Measurements from ENCODE around the gene ADAMTS2. TPM values are rescaled to one million over a fixed set of nuclear protein-coding genes. Genes with fewer than 3 reads are reported as not detected.

ADAMTS2 gene
- polyA plus RNA-seq, 1 donor: 7.8 TPM

- no peak for DNase-seq
Observed at GRCh38 chr5:179255527-179256327, 89.5 kb downstream of the ADAMTS2 start.

GRCh38 chr5:179254638-179255271 is 90.5 kb downstream of the ADAMTS2 start:
- DNase-seq: no peak

- no peak for DNase-seq
Observed at GRCh38 chr5:179253730-179254129, 91.5 kb downstream of the ADAMTS2 start.

- no peak for DNase-seq
Observed at GRCh38 chr5:179251276-179251969, 93.8 kb downstream of the ADAMTS2 start.

GRCh38 chr5:179250561-179251225 is 94.6 kb downstream of the ADAMTS2 start:
- no peak for DNase-seq

GRCh38 chr5:179246227-179246626 is 99.0 kb downstream of the ADAMTS2 start:
- no peak for DNase-seq

GRCh38 chr5:179245031-179245430 is 100.2 kb downstream of the ADAMTS2 start:
- DNase-seq: no peak

GRCh38 chr5:179244044-179244443 is 101.2 kb downstream of the ADAMTS2 start:
- no peak for DNase-seq

- peak; percentile 20 for DNase-seq
Observed at GRCh38 chr5:179243333-179243732, 101.9 kb downstream of the ADAMTS2 start.

GRCh38 chr5:179242676-179243075 is 102.6 kb downstream of the ADAMTS2 start:
- DNase-seq: no peak

- DNase-seq: no peak
Observed at GRCh38 chr5:179241764-179242370, 103.4 kb downstream of the ADAMTS2 start.

GRCh38 chr5:179241175-179241574 is 104.1 kb downstream of the ADAMTS2 start:
- no peak for DNase-seq

- no peak for DNase-seq
Observed at GRCh38 chr5:179240561-179240960, 104.7 kb downstream of the ADAMTS2 start.

- no peak for DNase-seq
Observed at GRCh38 chr5:179239256-179240135, 105.8 kb downstream of the ADAMTS2 start.

GRCh38 chr5:179238628-179238970 is 106.7 kb downstream of the ADAMTS2 start:
- DNase-seq: no peak

- no peak for DNase-seq
Observed at GRCh38 chr5:179237770-179238627, 107.3 kb downstream of the ADAMTS2 start.

GRCh38 chr5:179235416-179236400 is 109.6 kb downstream of the ADAMTS2 start:
- DNase-seq: no peak

- DNase-seq: no peak
Observed at GRCh38 chr5:179234563-179235135, 110.6 kb downstream of the ADAMTS2 start.
